ENCODE measurements around the gene G2E3. TPM values are rescaled to one million over a fixed set of nuclear protein-coding genes. Genes with fewer than 3 reads are reported as not detected.

G2E3 gene
- total and polyA plus RNA-seq, 7 experiments from 2014 or later: 12.6 to 29.7 (median 28.3) TPM

- Histone ChIP-seq H3K4me3 (ENCODE audit: low read length) (peak overlapping the region; percentile 97), H3K27ac (ENCODE audit: low read depth, low read length) (peak overlapping the region; percentile 86), H3K27me3 (ENCODE audit: control insufficient read depth in 2 of 2, insufficient read depth in 2 of 2, low read length in 2 of 2) (no peaks in the 10 kb centered on the region), H3K36me3 (ENCODE audit: control insufficient read depth in 2 of 3, insufficient read depth in 3 of 3, low read length in 3 of 3) (no peaks in the 10 kb centered on the region), H3K4me1 (ENCODE audit: control insufficient read depth in 2 of 2, insufficient read depth in 2 of 2, low read length in 2 of 2) (peaks cover 14 to 26% of the 10 kb centered on the region in 2 donors), H3K9me3 (ENCODE audit: control insufficient read depth in 2 of 3, low read length in 3 of 3) (no peaks in the 10 kb centered on the region)
- ChIA-PET POLR2A (interaction anchor here (1.0 to 2.4 kb wide), 8 partner anchors 9 to 405 kb away, joined by 3 to 17 read pairs (median 4); partner anchors contain the start of genes G2E3 and STRN3), CTCF (no interaction called here)
- Mint-ChIP-seq H3K27ac (peak overlapping the region; percentile 86 to 98 (median 95)), H3K9me3 (no peaks in the 10 kb centered on the region), H3K4me1 (peaks cover 14 to 51% (median 37%) of the 10 kb centered on the region in 7 donors), H3K36me3 (peaks cover 0 to 15% (median 0%) of the 10 kb centered on the region in 5 donors), H3K4me3 (peak overlapping the region; percentile 95 to 100 (median 97)), H3K27me3 (no peaks in the 10 kb centered on the region)
- DNase-seq: peak in 4 of 9 donors; percentile 15 to 25 (median 20)
- intact Hi-C loops (cut with micrococcal nuclease): loop anchor here (5.0 to 10.0 kb wide), 5 partner anchors 406 to 1453 kb away; partner anchors contain the start of genes AP4S1 (in 1 of the 2), ARHGAP5 (in 1 of the 2), HEATR5A (in 1 of the 2) and NUBPL (in 1 of the 2)
- ATAC-seq: peak; percentile 4
These were observed 62.5 kb downstream of the G2E3 start for GRCh38 chr14:30621354-30621939.

DNA sequence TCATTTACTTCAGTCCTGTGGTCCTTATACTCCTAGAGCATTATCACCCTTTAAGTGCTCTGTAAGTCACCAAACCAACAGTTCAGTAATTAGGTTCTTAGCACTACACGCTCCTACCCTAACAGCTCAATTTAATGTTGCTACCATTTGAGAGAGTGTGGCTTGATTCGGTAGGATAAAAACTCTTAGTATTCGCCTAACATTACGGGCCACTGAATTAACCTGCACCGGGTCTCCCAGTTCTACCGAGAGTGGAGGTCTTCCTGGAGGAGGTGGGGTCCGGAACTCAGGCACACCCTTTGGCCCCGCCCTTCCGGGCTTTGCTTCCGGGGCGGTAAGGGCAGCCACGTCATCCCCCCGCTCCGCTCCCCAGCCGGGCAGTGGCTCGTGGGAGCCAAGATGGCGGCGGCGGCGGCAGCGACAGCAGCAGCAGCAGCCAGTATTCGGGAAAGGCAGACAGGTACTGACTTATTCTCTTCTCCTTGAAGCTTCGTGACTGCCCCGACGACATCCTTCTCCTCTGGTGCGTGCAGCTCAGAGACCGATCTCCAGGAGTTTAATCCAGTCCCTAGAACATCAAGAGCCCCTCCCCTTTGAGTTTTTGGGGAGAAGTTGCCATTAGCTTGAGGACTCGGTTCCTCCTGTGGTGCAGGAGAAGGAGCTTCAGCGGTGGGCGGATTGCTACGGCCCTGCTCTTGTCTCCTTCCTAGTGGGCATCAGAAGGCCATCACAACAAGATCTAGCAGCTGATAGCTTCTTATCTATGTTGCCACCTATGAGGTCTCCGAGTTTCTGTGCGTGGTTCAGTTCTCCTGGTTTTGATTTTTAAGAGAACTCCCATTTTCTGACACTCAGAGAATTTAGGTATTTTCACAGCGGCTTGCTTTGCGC, 63.2 kb downstream of the G2E3 start, which contains the start of gene SCFD1:
SCFD1 (plus strand) TSS at position 380 of the 891 bp plus-strand sequence; CDS start at position 400, 20 bp downstream.
- intact Hi-C loops (cut with micrococcal nuclease): loop anchor here (1.0 to 10.0 kb wide), 14 partner anchors 63 to 1581 kb away; partner anchors contain the start of genes DTD2 (in 2 of the 2), G2E3 (in 2 of the 2), HEATR5A (in 2 of the 2) and NUBPL (in 2 of the 2)
- no peaks in the 10 kb centered on the region for H3K9me3 ChIP-seq (ENCODE audit: control insufficient read depth in 2 of 3, low read length in 3 of 3)
- Mint-ChIP-seq H3K27ac (peak within 1 kb of the TSS; percentile 86 to 98 (median 95)), H3K4me3 (peak within 1 kb of the TSS; percentile 95 to 100 (median 97)), H3K9me3 (no peaks in the 10 kb centered on the region), H3K4me1 (peaks cover 14 to 58% (median 44%) of the 10 kb centered on the region in 7 donors), H3K36me3 (peaks cover 0 to 15% (median 0%) of the 10 kb centered on the region in 5 donors), H3K27me3 (no peaks in the 10 kb centered on the region)
- no peaks in the 10 kb centered on the region for H3K36me3 ChIP-seq (ENCODE audit: control insufficient read depth in 2 of 3, insufficient read depth in 3 of 3, low read length in 3 of 3)
- ATAC-seq (peak; percentile 99), DNase-seq (peak; percentile 86 to 94 (median 91))
- ChIA-PET CTCF (no interaction called here), POLR2A (interaction anchor here (0.9 to 2.4 kb wide), 11 partner anchors 8 to 799 kb away, joined by 3 to 17 read pairs (median 4); partner anchors contain the start of genes G2E3, HEATR5A, HECTD1 and STRN3)
- H3K27ac ChIP-seq (ENCODE audit: low read depth, low read length): peak within 1 kb of the TSS; percentile 86
- peaks cover 14 to 26% of the 10 kb centered on the region in 2 donors for H3K4me1 ChIP-seq (ENCODE audit: control insufficient read depth in 2 of 2, insufficient read depth in 2 of 2, low read length in 2 of 2)
- no peaks in the 10 kb centered on the region for H3K27me3 ChIP-seq (ENCODE audit: control insufficient read depth in 2 of 2, insufficient read depth in 2 of 2, low read length in 2 of 2)
- peak within 1 kb of the TSS; percentile 97 for H3K4me3 ChIP-seq (ENCODE audit: low read length)

GRCh38 chr14:30623412-30624131, 64.6 kb downstream of the G2E3 start:
- no peaks in the 10 kb centered on the region for H3K27me3 ChIP-seq (ENCODE audit: control insufficient read depth in 2 of 2, insufficient read depth in 2 of 2, low read length in 2 of 2)

GRCh38 chr14:30624132-30624423, 65.1 kb downstream of the G2E3 start:
- ATAC-seq (no peak), DNase-seq (no peak)
- H3K27ac ChIP-seq (ENCODE audit: low read depth, low read length): no peak overlapping the region
- no peaks in the 10 kb centered on the region for H3K9me3 Mint-ChIP-seq
- peaks cover 25 to 76% (median 58%) of the 10 kb centered on the region in 7 donors for H3K4me1 Mint-ChIP-seq
- H3K4me3 Mint-ChIP-seq: peak overlapping the region; percentile 9 to 100 (median 70)
- peak overlapping the region in 6 of 9 donors; percentile 9 to 69 (median 14) for H3K27ac Mint-ChIP-seq
- no peaks in the 10 kb centered on the region for H3K36me3 ChIP-seq (ENCODE audit: control insufficient read depth in 2 of 3, insufficient read depth in 3 of 3, low read length in 3 of 3)
- ChIA-PET CTCF (no interaction called here), POLR2A (no interaction called here)
- intact Hi-C loops (cut with micrococcal nuclease): loop anchor here (5.0 to 10.0 kb wide), 5 partner anchors 403 to 1451 kb away; partner anchors contain the start of genes AP4S1 (in 1 of the 2), ARHGAP5 (in 1 of the 2), HEATR5A (in 1 of the 2) and NUBPL (in 1 of the 2)
- H3K36me3 Mint-ChIP-seq: peaks cover 0 to 19% (median 5%) of the 10 kb centered on the region in 5 donors
- no peaks in the 10 kb centered on the region for H3K27me3 Mint-ChIP-seq
- peaks cover 14 to 26% of the 10 kb centered on the region in 2 donors for H3K4me1 ChIP-seq (ENCODE audit: control insufficient read depth in 2 of 2, insufficient read depth in 2 of 2, low read length in 2 of 2)
- no peaks in the 10 kb centered on the region for H3K9me3 ChIP-seq (ENCODE audit: control insufficient read depth in 2 of 3, low read length in 3 of 3)
- H3K4me3 ChIP-seq (ENCODE audit: low read length): no peak overlapping the region
- no peaks in the 10 kb centered on the region for H3K27me3 ChIP-seq (ENCODE audit: control insufficient read depth in 2 of 2, insufficient read depth in 2 of 2, low read length in 2 of 2)

More at GRCh38 chr14:30623412-30624131, 64.6 kb downstream of the G2E3 start:
- no peaks in the 10 kb centered on the region for H3K9me3 ChIP-seq (ENCODE audit: control insufficient read depth in 2 of 3, low read length in 3 of 3)
- CTCF ChIA-PET: no interaction called here
- ATAC-seq (no peak), DNase-seq (no peak)
- Mint-ChIP-seq H3K27ac (peak overlapping the region in 5 of 9 donors; percentile 9 to 95 (median 59)), H3K4me3 (peak overlapping the region; percentile 79 to 100 (median 97)), H3K36me3 (peaks cover 0 to 19% (median 5%) of the 10 kb centered on the region in 5 donors), H3K27me3 (no peaks in the 10 kb centered on the region), H3K4me1 (peaks cover 21 to 71% (median 53%) of the 10 kb centered on the region in 7 donors), H3K9me3 (no peaks in the 10 kb centered on the region)
- intact Hi-C loops (cut with micrococcal nuclease): loop anchor here (2.0 to 10.0 kb wide), 7 partner anchors 403 to 1451 kb away; partner anchors contain the start of genes STRN3 (in 2 of the 2), AP4S1 (in 1 of the 2), ARHGAP5 (in 1 of the 2) and HEATR5A (in 1 of the 2)
- H3K27ac ChIP-seq (ENCODE audit: low read depth, low read length): no peak overlapping the region
- POLR2A ChIA-PET: interaction anchor here (1.0 to 1.4 kb wide), 3 partner anchors 584 to 797 kb away, joined by 3 to 6 read pairs (median 3); partner anchors contain the start of genes HEATR5A and HECTD1
- peaks cover 14 to 26% of the 10 kb centered on the region in 2 donors for H3K4me1 ChIP-seq (ENCODE audit: control insufficient read depth in 2 of 2, insufficient read depth in 2 of 2, low read length in 2 of 2)
- peak overlapping the region; percentile 97 for H3K4me3 ChIP-seq (ENCODE audit: low read length)
- H3K36me3 ChIP-seq (ENCODE audit: control insufficient read depth in 2 of 3, insufficient read depth in 3 of 3, low read length in 3 of 3): no peaks in the 10 kb centered on the region

DNA sequence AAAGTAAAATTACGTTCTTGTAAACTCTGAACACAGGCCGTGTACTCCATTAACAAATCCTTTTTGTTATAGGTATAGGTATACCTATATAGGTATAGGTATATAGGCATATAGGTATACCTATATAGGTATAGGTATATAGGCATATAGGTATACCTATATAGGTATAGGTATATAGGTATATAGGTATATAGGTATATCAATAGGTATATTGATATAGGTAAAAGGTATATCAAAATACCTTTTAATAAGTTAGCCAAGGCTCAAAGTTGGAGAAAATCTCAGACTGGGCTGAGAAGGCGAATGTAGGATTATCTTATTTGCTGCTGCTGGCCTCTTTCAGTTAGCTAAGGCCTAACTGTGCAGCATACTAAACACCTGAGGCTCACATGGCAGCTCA, 66.6 kb downstream of the G2E3 start:
- Mint-ChIP-seq H3K9me3 (no peaks in the 10 kb centered on the region), H3K27me3 (no peaks in the 10 kb centered on the region), H3K4me3 (no peak overlapping the region), H3K27ac (no peak overlapping the region), H3K4me1 (peaks cover 25 to 72% (median 55%) of the 10 kb centered on the region in 7 donors), H3K36me3 (peaks cover 0 to 18% (median 5%) of the 10 kb centered on the region in 5 donors)
- Histone ChIP-seq H3K4me1 (ENCODE audit: control insufficient read depth in 2 of 2, insufficient read depth in 2 of 2, low read length in 2 of 2) (peaks cover 14 to 26% of the 10 kb centered on the region in 2 donors), H3K27ac (ENCODE audit: low read depth, low read length) (no peak overlapping the region), H3K27me3 (ENCODE audit: control insufficient read depth in 2 of 2, insufficient read depth in 2 of 2, low read length in 2 of 2) (no peaks in the 10 kb centered on the region), H3K9me3 (ENCODE audit: control insufficient read depth in 2 of 3, low read length in 3 of 3) (no peaks in the 10 kb centered on the region), H3K4me3 (ENCODE audit: low read length) (no peak overlapping the region), H3K36me3 (ENCODE audit: control insufficient read depth in 2 of 3, insufficient read depth in 3 of 3, low read length in 3 of 3) (peaks cover 0 to 4% (median under 1%) of the 10 kb centered on the region in 3 experiments)
- intact Hi-C loops (cut with micrococcal nuclease): loop anchor here in 1 of 2 donors (10.0 kb wide), 4 partner anchors 499 to 1449 kb away; partner anchors contain the start of genes ARHGAP5, HEATR5A and NUBPL
- ATAC-seq (no peak), DNase-seq (no peak)
- POLR2A ChIA-PET: no interaction called here
- CTCF ChIA-PET: no interaction called here

Data from naive thymus-derived CD4-positive, alpha-beta T cell (primary cell).